ENCODE data around the gene CHRND. TPM values are rescaled to one million over a fixed set of nuclear protein-coding genes. Genes with fewer than 3 reads are reported as not detected.

The CHRND gene
- total RNA-seq, 2 experiments from 2014 or later: not detected

DNA sequence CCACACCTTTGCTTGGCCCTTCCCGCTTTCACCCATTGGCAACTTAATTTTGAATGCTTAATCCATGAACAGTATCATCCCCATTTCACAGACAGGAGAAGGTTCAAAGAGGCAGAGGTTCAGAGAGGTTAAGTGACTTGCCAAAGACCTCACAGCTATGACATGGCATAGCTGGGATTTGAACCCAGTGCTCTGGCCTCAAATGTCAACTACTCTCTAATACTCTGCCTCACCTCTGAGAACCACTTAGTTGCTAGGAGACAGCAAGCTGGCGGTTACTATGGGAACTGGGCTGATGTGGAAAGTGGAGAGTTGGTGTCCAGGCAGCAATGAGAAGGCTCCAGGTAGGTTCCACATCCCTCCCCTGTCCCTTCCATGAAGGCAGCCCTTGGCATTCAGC is 21.5 kb upstream of the CHRND start:
- Mint-ChIP-seq H3K4me1 (peaks cover 4% of the 10 kb centered on the region), H3K9me3 (no peaks in the 10 kb centered on the region), H3K36me3 (ENCODE audit: low read depth) (no peaks in the 10 kb centered on the region), H3K27ac (no peak overlapping the region), H3K4me3 (no peak overlapping the region), H3K27me3 (peaks cover 45% of the 10 kb centered on the region)
- POLR2A ChIA-PET: no interaction called here
- CTCF ChIA-PET: interaction anchor here (1.1 kb wide), 1 partner anchor 18 kb away, joined by 3 read pairs; no protein-coding TSS in a partner anchor
- DNase-seq: no peak

DNA sequence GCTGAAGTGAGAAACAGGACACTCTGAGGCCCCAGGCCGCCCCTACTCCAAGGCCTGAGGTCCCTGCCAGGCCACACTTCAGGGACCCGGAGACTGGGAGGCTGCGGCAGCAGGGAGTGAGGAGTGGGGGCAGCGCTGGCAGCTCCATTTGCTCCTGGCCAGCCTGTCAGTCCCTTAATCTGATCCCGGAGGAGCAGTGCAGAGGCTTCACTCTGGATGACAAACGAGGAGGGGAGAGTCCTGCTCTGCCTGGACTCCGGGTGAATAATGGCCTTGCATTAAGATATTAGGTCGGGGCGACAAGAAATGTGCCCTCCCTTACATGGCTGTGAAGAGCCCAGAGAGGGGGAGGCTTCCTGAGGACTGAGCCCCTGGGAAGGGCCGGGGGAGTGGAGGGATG is 20.1 kb upstream of the CHRND start:
- Mint-ChIP-seq H3K27me3 (peaks cover 40% of the 10 kb centered on the region), H3K4me3 (no peak overlapping the region), H3K4me1 (peaks cover 4% of the 10 kb centered on the region), H3K9me3 (no peaks in the 10 kb centered on the region), H3K27ac (no peak overlapping the region), H3K36me3 (ENCODE audit: low read depth) (no peaks in the 10 kb centered on the region)
- no peak for DNase-seq
- ChIA-PET POLR2A (no interaction called here), CTCF (no interaction called here)

GRCh38 chr2:232506709-232507108 is 19.3 kb upstream of the CHRND start:
- Mint-ChIP-seq H3K36me3 (ENCODE audit: low read depth) (no peaks in the 10 kb centered on the region), H3K27me3 (peaks cover 35% of the 10 kb centered on the region), H3K4me3 (no peak overlapping the region), H3K9me3 (no peaks in the 10 kb centered on the region), H3K27ac (no peak overlapping the region), H3K4me1 (peaks cover 4% of the 10 kb centered on the region)
- no peak for DNase-seq
- CTCF ChIA-PET: no interaction called here
- POLR2A ChIA-PET: no interaction called here

- Mint-ChIP-seq H3K4me1 (peaks cover 2% of the 10 kb centered on the region), H3K36me3 (ENCODE audit: low read depth) (no peaks in the 10 kb centered on the region), H3K27ac (no peak overlapping the region), H3K9me3 (no peaks in the 10 kb centered on the region), H3K27me3 (peaks cover 27% of the 10 kb centered on the region), H3K4me3 (no peak overlapping the region)
- CTCF ChIA-PET: no interaction called here
- POLR2A ChIA-PET: no interaction called here
- DNase-seq: no peak
These were observed 17.7 kb upstream of the CHRND start for GRCh38 chr2:232508251-232508650.

DNA sequence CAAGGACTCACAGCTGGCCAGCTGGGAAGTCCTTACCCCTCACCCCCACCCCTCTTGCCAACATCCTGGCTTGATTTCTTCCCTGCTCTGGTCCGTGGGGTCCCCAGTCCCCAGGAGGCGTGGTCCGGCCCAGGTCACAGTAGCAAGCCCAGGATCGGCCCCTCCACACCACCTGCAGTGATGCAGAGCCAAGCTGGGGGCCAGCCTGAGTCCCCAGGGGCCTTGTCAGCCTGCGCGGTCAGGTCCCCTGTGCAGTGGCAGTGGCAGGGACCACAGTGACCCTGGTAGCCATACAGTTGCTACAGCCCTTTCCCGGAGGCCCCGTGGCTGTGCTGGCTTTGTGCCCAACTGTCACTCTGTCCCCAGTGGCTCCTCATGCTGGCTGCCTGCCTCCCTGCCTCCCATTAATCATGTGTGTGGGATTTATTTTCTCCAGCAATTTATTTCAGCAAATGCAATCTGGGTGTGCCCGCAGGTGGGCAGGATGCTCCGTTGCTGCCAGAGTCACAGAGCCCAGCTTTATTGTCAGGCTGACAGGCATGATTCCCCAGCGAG is 14.5 kb upstream of the CHRND start:
- Mint-ChIP-seq H3K9me3 (no peaks in the 10 kb centered on the region), H3K4me3 (no peak overlapping the region), H3K27me3 (peaks cover 12% of the 10 kb centered on the region), H3K36me3 (ENCODE audit: low read depth) (no peaks in the 10 kb centered on the region), H3K27ac (no peak overlapping the region), H3K4me1 (no peaks in the 10 kb centered on the region)
- DNase-seq: no peak
- CTCF ChIA-PET: no interaction called here
- POLR2A ChIA-PET: no interaction called here

- ChIA-PET POLR2A (no interaction called here), CTCF (interaction anchor here (1.4 kb wide), 2 partner anchors 9 to 72 kb away, joined by 3 read pairs; no protein-coding TSS in a partner anchor)
- H3K4me3 Mint-ChIP-seq: no peak overlapping the region
- no peaks in the 10 kb centered on the region for H3K9me3 Mint-ChIP-seq
- DNase-seq: no peak
- no peak overlapping the region for H3K27ac Mint-ChIP-seq
- peaks cover 12% of the 10 kb centered on the region for H3K27me3 Mint-ChIP-seq
- H3K36me3 Mint-ChIP-seq (ENCODE audit: low read depth): no peaks in the 10 kb centered on the region
- no peaks in the 10 kb centered on the region for H3K4me1 Mint-ChIP-seq
These were observed 13.4 kb upstream of the CHRND start for GRCh38 chr2:232512602-232513001.

GRCh38 chr2:232513353-232513752 is 12.6 kb upstream of the CHRND start:
- no peak overlapping the region for H3K4me3 Mint-ChIP-seq
- no peaks in the 10 kb centered on the region for H3K4me1 Mint-ChIP-seq
- no peaks in the 10 kb centered on the region for H3K36me3 Mint-ChIP-seq (ENCODE audit: low read depth)
- CTCF ChIA-PET: interaction anchor here (1.4 kb wide), 2 partner anchors 9 to 73 kb away, joined by 3 read pairs; no protein-coding TSS in a partner anchor
- no peak for DNase-seq
- H3K9me3 Mint-ChIP-seq: no peaks in the 10 kb centered on the region
- POLR2A ChIA-PET: no interaction called here
- no peak overlapping the region for H3K27ac Mint-ChIP-seq
- H3K27me3 Mint-ChIP-seq: peaks cover 12% of the 10 kb centered on the region

- Mint-ChIP-seq H3K27me3 (peaks cover 13% of the 10 kb centered on the region), H3K9me3 (no peaks in the 10 kb centered on the region), H3K4me1 (no peaks in the 10 kb centered on the region), H3K27ac (no peak overlapping the region), H3K4me3 (no peak overlapping the region), H3K36me3 (ENCODE audit: low read depth) (no peaks in the 10 kb centered on the region)
- POLR2A ChIA-PET: no interaction called here
- DNase-seq: no peak
- CTCF ChIA-PET: no interaction called here
These were observed 10.3 kb upstream of the CHRND start for GRCh38 chr2:232515639-232516038.

GRCh38 chr2:232516551-232516950 is 9.4 kb upstream of the CHRND start:
- Mint-ChIP-seq H3K36me3 (ENCODE audit: low read depth) (no peaks in the 10 kb centered on the region), H3K9me3 (no peaks in the 10 kb centered on the region), H3K4me1 (peaks cover 2% of the 10 kb centered on the region), H3K27ac (no peak overlapping the region), H3K27me3 (peaks cover 15% of the 10 kb centered on the region), H3K4me3 (no peak overlapping the region)
- ChIA-PET CTCF (no interaction called here), POLR2A (no interaction called here)
- no peak for DNase-seq

DNA sequence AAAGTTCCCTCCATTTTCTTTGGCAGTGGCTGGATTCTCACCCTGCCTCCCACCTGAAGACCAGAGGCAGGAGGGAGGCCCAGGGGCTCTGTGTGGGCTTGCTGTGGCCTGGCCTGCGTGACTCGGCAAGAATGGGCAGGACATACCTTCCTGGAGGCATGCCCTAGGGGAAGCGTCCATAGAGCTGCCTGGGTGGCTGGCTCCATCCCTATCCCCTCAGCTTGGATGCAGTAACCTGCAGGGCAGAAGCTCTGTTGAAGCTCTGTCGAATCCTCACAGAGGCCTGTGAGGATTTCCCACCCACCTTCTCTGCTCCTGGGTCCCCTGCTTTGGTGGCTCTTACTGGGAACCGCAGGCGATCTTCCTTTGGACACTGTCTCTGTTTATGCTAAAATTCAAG is 7.1 kb upstream of the CHRND start:
- CTCF ChIA-PET: no interaction called here

GRCh38 chr2:232519581-232520438 is 6.2 kb upstream of the CHRND start, which contains the start of gene PRSS56:
PRSS56 (plus strand) TSS chr2:232520388; CDS start chr2:232520599, 211 bp downstream.
- peaks cover 10% of the 10 kb centered on the region for H3K4me1 Mint-ChIP-seq
- H3K9me3 Mint-ChIP-seq: no peaks in the 10 kb centered on the region
- peaks cover 22% of the 10 kb centered on the region for H3K27me3 Mint-ChIP-seq
- H3K4me3 Mint-ChIP-seq: no peak within 1 kb of the TSS
- DNase-seq: no peak
- H3K27ac Mint-ChIP-seq: no peak within 1 kb of the TSS
- H3K36me3 Mint-ChIP-seq (ENCODE audit: low read depth): no peaks in the 10 kb centered on the region
- ChIA-PET CTCF (interaction anchor here (1.2 to 1.4 kb wide), 2 partner anchors 28 to 72 kb away, joined by 5 to 7 read pairs; no protein-coding TSS in a partner anchor), POLR2A (interaction anchor here (1.1 kb wide), 1 partner anchor 72 kb away, joined by 3 read pairs; no protein-coding TSS in a partner anchor)

More for the DNA sequence above, 7.1 kb upstream of the CHRND start:
- Mint-ChIP-seq H3K27me3 (peaks cover 19% of the 10 kb centered on the region), H3K27ac (no peak overlapping the region), H3K36me3 (ENCODE audit: low read depth) (no peaks in the 10 kb centered on the region), H3K9me3 (no peaks in the 10 kb centered on the region), H3K4me3 (no peak overlapping the region), H3K4me1 (peaks cover 6% of the 10 kb centered on the region)
- POLR2A ChIA-PET: no interaction called here
- no peak for DNase-seq

DNA sequence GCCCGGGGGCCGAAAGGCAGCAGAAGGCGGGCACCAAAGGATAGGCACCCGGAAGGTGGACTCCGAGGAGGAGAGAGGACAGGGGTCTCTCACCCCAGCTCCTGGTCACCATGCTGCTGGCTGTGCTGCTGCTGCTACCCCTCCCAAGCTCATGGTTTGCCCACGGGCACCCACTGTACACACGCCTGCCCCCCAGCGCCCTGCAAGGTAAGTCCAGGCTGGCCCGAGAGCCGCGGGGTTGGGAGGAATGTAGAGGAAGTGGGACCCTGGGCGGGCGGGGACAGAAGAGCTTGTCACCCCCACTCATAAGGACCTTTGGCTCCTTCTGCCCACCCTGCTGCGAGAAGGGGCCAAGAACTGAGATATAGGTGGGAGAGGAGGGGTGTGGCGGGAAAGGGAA is 5.5 kb upstream of the CHRND start:
- POLR2A ChIA-PET: interaction anchor here (1.1 kb wide), 1 partner anchor 73 kb away, joined by 3 read pairs; no protein-coding TSS in a partner anchor
- Mint-ChIP-seq H3K4me1 (peaks cover 10% of the 10 kb centered on the region), H3K27me3 (peaks cover 24% of the 10 kb centered on the region), H3K9me3 (no peaks in the 10 kb centered on the region), H3K27ac (no peak overlapping the region), H3K4me3 (no peak overlapping the region), H3K36me3 (ENCODE audit: low read depth) (no peaks in the 10 kb centered on the region)
- CTCF ChIA-PET: interaction anchor here (1.2 to 1.4 kb wide), 2 partner anchors 27 to 73 kb away, joined by 5 to 7 read pairs; no protein-coding TSS in a partner anchor
- DNase-seq: no peak

DNA sequence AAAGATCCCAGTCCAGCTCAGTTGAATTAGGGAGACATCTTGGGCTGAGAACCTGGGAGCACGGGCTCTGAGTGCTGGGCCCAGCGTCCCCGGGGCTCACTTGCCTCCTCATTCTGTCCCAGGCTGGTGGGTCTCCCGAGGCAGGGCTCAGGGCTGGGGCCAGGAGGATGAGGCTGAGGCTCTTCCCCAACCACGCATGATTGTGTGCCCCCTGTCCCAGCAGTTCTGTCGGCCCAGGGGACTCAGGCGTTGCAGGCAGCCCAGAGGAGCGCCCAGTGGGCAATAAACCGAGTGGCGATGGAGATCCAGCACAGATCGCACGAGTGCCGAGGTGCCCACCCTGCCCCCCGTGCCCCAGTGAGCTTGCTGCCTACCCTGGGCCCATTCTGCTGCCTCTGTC is 4.9 kb upstream of the CHRND start:
- peaks cover 10% of the 10 kb centered on the region for H3K4me1 Mint-ChIP-seq
- CTCF ChIA-PET: interaction anchor here (1.2 to 1.4 kb wide), 2 partner anchors 27 to 73 kb away, joined by 5 to 7 read pairs; no protein-coding TSS in a partner anchor
- no peak overlapping the region for H3K27ac Mint-ChIP-seq
- POLR2A ChIA-PET: interaction anchor here (1.1 kb wide), 1 partner anchor 74 kb away, joined by 3 read pairs; no protein-coding TSS in a partner anchor
- H3K36me3 Mint-ChIP-seq (ENCODE audit: low read depth): no peaks in the 10 kb centered on the region
- H3K27me3 Mint-ChIP-seq: peaks cover 22% of the 10 kb centered on the region
- H3K9me3 Mint-ChIP-seq: no peaks in the 10 kb centered on the region
- DNase-seq: no peak
- H3K4me3 Mint-ChIP-seq: no peak overlapping the region
